Activated CD8-positive, alpha-beta memory T cell treated with anti-CD3 and anti-CD28 coated beads, Interleukin-2, amount 10 ng/mL, durations not matched to agents 7 days and 5 days (primary cell): ENCODE data around the gene DDX41. TPM values are rescaled to one million over a fixed set of nuclear protein-coding genes. Genes with fewer than 3 reads are reported as not detected.

Experiments
- ATAC-seq: fragments of 150-1000 bp; cut with Tn5 transposase; one replicate; pipeline ENCODE4 v1.10.0; 2021; ENCODE audit warnings: moderate library complexity
- CTCF ChIA-PET: fragments of 350-600 bp; sonication (Branson Sonifier 250); formaldehyde crosslinking; loops from one replicate; lab custom pipeline; 2021; ENCODE audit warnings: antibody characterized with exemption; lab: Charles Lee
- DNase-seq: peaks from one replicate; pipeline ENCODE4 v3.0.0-alpha.2; 2020
- H3K27ac Mint-ChIP-seq: one replicate; pipeline ENCODE4 v1.8.0; 2021; ENCODE audit warnings: mild to moderate bottlenecking, mixed read lengths
- H3K27me3 Mint-ChIP-seq: one replicate; pipeline ENCODE4 v1.8.0; 2021; ENCODE audit warnings: mixed read lengths
- H3K36me3 Mint-ChIP-seq: one replicate; pipeline ENCODE4 v1.8.0; 2021; ENCODE audit warnings: mild to moderate bottlenecking, mixed read lengths
- H3K4me1 Mint-ChIP-seq: one replicate; pipeline ENCODE4 v1.8.0; 2021; ENCODE audit warnings: mixed read lengths
- H3K4me3 Mint-ChIP-seq: one replicate; pipeline ENCODE4 v1.8.0; 2021; ENCODE audit warnings: mild to moderate bottlenecking, moderate library complexity, mixed read lengths
- H3K9me3 Mint-ChIP-seq: one replicate; pipeline ENCODE4 v1.8.0; 2022; ENCODE audit warnings: low read depth, mixed read lengths
- total RNA-seq, 2 experiments: library from RNA; stranded (reverse); gene quantifications; one replicate each; pipeline ENCODE4 v1.2.3, GENCODE V29; 2021

Gene DDX41
- total RNA-seq, 2 experiments from 2014 or later = 126 to 130 TPM

DNA sequence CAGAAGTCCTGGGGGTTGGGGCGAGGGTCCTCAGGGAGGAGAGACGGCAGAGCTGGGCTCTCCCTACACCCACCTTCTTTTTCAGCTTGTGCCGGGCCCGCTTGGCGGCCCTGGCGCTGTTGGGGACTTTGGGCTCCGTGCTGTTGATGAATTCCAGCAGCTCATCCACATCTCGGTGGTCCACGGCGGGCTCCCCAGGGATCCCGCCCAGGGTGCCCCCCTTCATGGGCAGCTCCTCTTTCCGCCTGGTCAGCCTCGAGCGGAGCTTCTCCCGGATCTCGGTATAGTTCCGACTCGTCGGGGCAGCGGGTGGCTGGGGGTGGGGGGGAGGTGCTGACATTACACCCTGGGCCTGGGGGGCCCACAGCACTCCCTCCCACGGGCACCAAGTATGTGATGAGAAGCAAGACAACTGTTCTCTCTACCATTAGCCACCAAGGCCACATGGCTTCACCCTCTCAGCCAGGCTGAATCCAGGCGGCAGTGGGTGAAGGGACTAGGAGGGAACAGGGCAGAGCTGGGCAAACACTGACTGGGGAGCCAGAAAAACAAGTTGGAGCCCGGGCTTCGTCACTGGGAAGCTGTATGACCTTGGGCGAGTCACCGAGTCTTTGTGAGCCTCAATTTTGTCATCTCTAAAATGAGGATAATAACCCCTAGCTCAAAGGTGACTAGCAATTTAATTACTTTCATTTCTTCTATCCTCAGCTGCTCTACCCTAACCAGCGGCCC, 14.6 kb upstream of the DDX41 start:
- Mint-ChIP-seq H3K4me3 (no peak overlapping the region), H3K4me1 (no peaks in the 10 kb centered on the region), H3K27ac (no peak overlapping the region), H3K36me3 (peaks cover 7% of the 10 kb centered on the region), H3K27me3 (no peaks in the 10 kb centered on the region), H3K9me3 (no peaks in the 10 kb centered on the region)
- no peak for DNase-seq
- no peak for ATAC-seq
- CTCF ChIA-PET = interaction anchor here (1.1 kb wide), 1 partner anchor 30 kb away, joined by 3 read pairs; no protein-coding TSS in a partner anchor

DNA sequence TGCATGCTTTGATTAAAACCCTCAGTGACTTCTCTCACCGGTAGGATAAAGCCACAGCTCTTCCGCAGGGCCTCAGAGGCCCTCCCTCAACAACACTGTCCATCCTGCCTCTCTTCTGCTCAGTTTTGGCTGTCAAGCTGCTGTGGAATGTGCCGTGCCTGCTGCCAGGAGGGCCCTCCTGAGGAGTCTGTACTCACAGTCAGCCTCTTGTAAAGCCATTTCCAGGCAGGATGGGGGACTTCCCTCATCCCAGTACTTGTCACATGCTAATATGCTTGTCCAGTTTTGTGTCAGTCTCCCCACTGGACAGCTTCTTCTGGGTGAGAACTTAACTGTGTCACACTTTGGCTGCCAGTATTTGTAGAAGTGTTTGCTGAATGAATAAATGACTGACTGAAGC, 13.9 kb upstream of the DDX41 start:
- Mint-ChIP-seq H3K36me3 (peaks cover 7% of the 10 kb centered on the region), H3K27ac (peak overlapping the region; percentile 5), H3K4me1 (no peaks in the 10 kb centered on the region), H3K27me3 (no peaks in the 10 kb centered on the region), H3K4me3 (no peak overlapping the region), H3K9me3 (no peaks in the 10 kb centered on the region)
- ATAC-seq (no peak), DNase-seq (no peak)
- CTCF ChIA-PET = interaction anchor here (0.6 kb wide), 1 partner anchor 69 kb away, joined by 3 read pairs; no protein-coding TSS in a partner anchor

DNA sequence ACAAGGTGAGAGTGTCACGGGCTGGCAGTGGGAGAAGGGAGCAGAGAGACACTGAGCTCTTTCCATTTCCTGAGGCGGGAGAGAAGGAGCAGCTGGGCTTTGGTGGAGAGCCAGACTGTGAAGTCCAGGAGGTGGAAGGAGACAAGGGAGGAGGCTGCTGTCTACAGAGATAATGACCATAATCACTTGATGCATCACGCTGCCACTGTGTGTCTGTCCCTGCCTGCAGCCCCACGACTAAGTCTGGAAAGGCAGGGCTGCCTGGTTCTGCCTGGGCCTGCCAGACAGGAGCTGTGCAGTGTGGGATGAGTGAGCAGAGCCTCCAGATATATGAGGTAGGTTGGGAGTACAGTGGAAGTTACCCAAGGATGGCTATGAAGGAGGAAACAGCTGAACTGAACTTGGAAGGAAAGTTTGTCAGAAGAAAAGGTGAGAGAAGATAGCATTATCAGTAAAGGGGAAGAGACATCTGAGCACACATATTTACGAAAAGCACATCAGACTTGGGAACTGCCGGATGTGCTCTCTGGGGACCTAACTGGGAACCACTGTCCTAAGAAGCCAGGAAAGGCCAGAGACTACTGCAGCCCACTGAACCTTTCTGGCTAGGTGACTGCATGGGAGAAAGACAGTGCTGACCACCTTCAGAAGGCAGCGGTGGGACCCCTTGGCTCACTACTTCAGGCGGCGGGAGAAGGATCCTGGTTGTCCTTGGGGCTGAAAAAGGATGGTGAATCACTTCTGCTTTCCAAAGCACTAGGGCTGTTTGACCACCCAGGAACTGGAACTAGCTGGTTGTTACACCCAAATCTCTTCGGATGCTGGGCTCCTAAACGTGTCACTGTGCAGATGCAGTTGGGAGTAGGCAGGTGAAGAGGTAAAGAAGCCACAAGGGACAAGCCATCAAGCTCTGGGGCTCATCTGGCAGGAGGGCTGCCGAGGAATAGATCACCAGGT, 12.8 kb upstream of the DDX41 start:
- ATAC-seq (no peak), DNase-seq (no peak)
- Mint-ChIP-seq H3K27ac (peak overlapping the region; percentile 57), H3K9me3 (no peaks in the 10 kb centered on the region), H3K4me1 (no peaks in the 10 kb centered on the region), H3K27me3 (no peaks in the 10 kb centered on the region), H3K36me3 (peaks cover 5% of the 10 kb centered on the region), H3K4me3 (no peak overlapping the region)
- CTCF ChIA-PET = no interaction called here

DNA sequence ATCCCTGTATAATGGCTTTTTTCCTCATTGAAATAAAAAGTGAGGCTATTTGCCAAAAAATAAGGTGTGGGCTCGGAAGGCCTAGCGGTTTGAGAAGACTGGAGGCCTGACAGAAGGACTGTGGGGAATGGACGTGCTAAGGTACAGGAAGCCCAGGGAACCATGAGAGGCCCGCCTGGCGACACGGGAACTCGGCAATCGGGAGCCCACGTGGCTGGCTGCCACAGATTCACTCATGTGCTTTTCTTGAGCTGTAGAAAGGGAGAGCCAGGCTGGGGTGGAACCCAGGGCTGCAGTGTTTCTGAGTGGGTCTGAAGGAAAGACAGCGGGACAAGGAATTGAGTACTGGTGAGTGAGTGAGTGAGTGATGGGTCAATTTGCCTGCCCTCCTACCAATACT, 11.9 kb upstream of the DDX41 start:
- DNase-seq (no peak), ATAC-seq (no peak)
- Mint-ChIP-seq H3K4me1 (no peaks in the 10 kb centered on the region), H3K27ac (no peak overlapping the region), H3K9me3 (no peaks in the 10 kb centered on the region), H3K27me3 (no peaks in the 10 kb centered on the region), H3K4me3 (no peak overlapping the region), H3K36me3 (peaks cover 1% of the 10 kb centered on the region)
- CTCF ChIA-PET = no interaction called here

DNA sequence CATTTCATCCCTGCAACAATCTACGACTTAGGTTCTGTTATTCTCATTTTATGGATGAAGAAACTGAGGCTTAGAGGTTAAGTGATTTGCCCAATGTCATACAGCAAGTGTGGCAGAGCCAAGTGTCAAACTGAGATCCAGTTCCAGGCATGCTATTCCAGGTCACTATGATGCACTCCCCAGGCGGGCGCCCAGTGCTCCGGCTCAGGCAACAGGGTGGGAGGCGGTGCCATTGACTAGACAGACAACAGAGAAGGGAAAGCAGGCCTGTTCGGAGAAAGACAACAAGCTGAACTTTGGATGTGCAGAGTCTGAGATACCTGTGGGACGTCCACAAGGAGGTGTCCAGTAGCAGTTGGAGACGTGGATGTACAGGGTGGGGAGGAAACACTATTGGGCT, 10.8 kb upstream of the DDX41 start:
- no peak overlapping the region for H3K4me3 Mint-ChIP-seq
- CTCF ChIA-PET = no interaction called here
- no peak for DNase-seq
- H3K27me3 Mint-ChIP-seq = no peaks in the 10 kb centered on the region
- H3K4me1 Mint-ChIP-seq = no peaks in the 10 kb centered on the region
- ATAC-seq = no peak
- H3K36me3 Mint-ChIP-seq = peaks cover 3% of the 10 kb centered on the region
- no peaks in the 10 kb centered on the region for H3K9me3 Mint-ChIP-seq
- H3K27ac Mint-ChIP-seq = no peak overlapping the region

DNA sequence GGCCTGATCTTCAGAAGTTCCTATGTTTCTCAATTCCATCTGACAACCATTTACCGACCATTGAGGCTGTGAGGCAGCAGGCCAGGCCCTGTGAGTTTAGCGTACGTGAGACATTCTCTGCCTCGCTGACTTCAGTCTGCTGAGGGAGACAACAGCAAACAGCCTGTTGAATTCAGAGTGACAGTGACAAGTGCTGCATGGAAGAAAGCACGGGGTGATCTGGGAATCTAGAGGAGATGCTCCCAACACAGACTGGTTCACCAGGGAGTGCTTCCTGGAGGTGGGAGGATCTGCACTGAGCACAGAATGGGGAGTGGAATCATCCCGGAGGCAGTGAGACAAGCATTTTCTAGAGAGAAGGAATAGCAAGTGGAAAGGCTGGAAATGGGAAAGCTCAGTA, 10.0 kb upstream of the DDX41 start:
- ATAC-seq = no peak
- no peak for DNase-seq
- no peaks in the 10 kb centered on the region for H3K27me3 Mint-ChIP-seq
- H3K27ac Mint-ChIP-seq = no peak overlapping the region
- no peak overlapping the region for H3K4me3 Mint-ChIP-seq
- peaks cover 1% of the 10 kb centered on the region for H3K4me1 Mint-ChIP-seq
- CTCF ChIA-PET = interaction anchor here (1.1 to 1.2 kb wide), 2 partner anchors 17 to 125 kb away, joined by 3 read pairs; no protein-coding TSS in a partner anchor
- H3K9me3 Mint-ChIP-seq = no peaks in the 10 kb centered on the region
- peaks cover 4% of the 10 kb centered on the region for H3K36me3 Mint-ChIP-seq

DNA sequence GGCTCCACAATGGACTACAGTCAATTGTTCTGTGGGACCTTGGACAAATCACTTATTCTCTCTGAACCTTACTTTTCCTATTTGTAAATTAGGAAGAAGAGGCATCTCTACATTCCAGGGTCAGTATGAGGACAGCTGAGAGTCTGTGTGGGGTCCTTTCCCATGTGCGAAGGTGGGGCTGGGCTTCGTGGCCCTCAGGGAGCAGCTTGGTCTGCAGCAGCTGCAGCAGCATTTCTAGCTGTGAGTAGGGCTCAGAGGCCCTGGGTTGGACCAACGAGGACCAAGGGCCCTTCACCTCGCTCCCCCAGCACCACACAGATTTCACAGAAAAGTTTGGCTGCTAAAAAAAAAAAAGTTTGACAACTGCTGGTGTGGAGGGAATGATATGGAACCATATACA, 9.4 kb upstream of the DDX41 start:
- Mint-ChIP-seq H3K9me3 (no peaks in the 10 kb centered on the region), H3K27ac (no peak overlapping the region), H3K4me3 (no peak overlapping the region), H3K27me3 (no peaks in the 10 kb centered on the region), H3K4me1 (peaks cover 7% of the 10 kb centered on the region), H3K36me3 (peaks cover 5% of the 10 kb centered on the region)
- no peak for DNase-seq
- CTCF ChIA-PET = interaction anchor here (1.1 to 1.2 kb wide), 2 partner anchors 17 to 124 kb away, joined by 3 read pairs; no protein-coding TSS in a partner anchor
- ATAC-seq = no peak

DNA sequence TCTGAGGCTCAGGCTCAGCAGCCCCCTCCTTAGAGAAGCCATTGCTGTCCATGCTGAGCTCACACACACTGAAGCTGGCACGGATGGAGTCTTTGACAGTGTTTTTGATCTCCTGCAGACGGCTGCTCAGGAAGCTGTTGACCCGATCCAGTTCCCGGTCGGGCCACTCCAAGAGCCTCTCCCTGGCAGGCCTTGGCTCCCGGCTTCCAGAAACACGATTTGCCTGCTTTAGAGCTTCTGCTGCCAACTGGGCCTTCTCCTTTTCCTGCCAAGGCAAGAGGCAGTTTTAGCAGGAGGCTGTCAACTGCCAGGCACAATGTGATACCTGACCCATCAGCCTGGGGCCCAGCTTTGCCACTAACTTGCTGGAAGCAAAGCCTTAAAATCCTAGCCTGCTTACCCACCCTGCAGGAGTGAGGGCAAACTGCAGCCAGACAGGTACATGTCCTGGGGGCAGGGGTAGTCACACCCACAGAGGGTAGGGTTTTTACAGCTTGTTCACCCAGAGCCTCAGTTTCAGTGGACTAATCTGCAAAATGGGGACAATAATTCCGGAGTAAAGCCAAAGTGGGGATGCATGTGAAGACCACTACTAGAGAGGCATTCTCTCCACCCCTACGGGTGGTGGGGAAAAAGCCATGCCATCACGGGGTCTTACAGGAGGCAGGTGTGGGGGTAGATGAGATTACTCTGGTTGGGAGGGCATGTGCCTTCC, 8.3 kb upstream of the DDX41 start:
- no peak overlapping the region for H3K4me3 Mint-ChIP-seq
- no peaks in the 10 kb centered on the region for H3K27me3 Mint-ChIP-seq
- CTCF ChIA-PET = interaction anchor here (1.1 kb wide), 1 partner anchor 70 kb away, joined by 3 read pairs; no protein-coding TSS in a partner anchor
- H3K36me3 Mint-ChIP-seq = peaks cover 5% of the 10 kb centered on the region
- H3K27ac Mint-ChIP-seq = no peak overlapping the region
- ATAC-seq = no peak
- no peak for DNase-seq
- H3K9me3 Mint-ChIP-seq = no peaks in the 10 kb centered on the region
- H3K4me1 Mint-ChIP-seq = peaks cover 17% of the 10 kb centered on the region

DNA sequence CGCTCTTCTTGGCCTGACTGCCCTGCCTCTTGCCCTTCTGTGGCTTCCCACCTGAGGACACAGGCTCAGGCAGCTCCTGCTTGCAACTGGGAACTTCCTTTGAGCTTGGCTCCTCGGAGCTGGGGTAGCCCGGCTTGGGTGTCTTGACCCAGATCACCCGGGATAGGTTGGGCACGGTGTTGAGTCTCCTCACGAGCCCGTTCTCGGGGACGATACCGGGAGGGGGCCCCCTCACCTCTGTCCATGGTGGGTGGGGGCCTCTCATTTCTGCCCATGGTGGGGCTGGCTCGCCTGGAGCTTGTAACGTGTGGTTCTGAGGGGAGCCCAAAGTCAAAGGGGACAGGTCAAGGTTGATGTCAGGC, 7.8 kb upstream of the DDX41 start:
- Mint-ChIP-seq H3K9me3 (no peaks in the 10 kb centered on the region), H3K27ac (no peak overlapping the region), H3K27me3 (no peaks in the 10 kb centered on the region), H3K4me1 (peaks cover 22% of the 10 kb centered on the region), H3K36me3 (peaks cover 7% of the 10 kb centered on the region), H3K4me3 (no peak overlapping the region)
- ATAC-seq (no peak), DNase-seq (no peak)
- CTCF ChIA-PET = interaction anchor here (1.1 kb wide), 1 partner anchor 69 kb away, joined by 3 read pairs; no protein-coding TSS in a partner anchor

DNA sequence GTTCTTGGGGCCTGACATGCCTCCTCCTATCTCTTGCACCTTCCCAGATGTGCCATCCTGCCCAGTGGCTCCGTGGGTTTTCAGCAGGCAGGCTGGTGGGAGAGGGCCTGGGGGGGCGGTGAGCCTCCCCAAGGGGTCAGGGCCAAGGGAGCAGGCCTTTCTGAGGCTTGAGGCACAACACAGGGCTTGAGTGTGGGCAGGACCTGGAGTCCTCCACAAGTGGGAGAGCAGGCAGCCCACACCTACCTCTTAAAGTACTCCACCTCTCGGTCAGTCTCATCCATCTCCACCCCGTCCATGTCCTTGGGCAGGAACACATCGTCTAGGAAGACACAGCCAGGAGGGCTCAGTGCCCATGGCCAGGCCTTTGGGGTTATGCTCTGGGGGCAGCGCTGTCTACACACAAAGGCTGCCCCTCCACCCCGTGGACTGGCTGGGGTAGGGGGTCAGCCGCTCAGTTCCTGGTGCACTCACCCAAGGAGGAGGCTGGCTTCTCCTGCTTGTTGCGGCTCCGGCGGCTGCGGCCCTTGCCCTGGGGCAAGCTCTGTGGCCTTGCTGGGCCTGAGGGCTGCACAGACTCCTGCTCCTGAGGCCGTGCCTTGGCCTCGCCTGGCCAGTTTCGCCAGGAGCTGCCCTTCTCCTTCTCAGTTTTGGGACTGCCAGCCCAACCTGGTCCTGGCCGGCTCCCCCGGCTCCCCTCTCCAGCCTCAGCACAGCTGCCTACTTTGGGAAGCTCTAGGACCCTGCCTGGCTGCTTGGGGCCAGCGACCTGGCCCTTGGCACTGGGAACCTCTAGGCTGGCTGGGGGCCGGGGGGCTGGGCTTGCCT, 7.2 kb upstream of the DDX41 start:
- no peak for DNase-seq
- Mint-ChIP-seq H3K27ac (no peak overlapping the region), H3K9me3 (no peaks in the 10 kb centered on the region), H3K4me3 (no peak overlapping the region), H3K36me3 (peaks cover 8% of the 10 kb centered on the region), H3K4me1 (peaks cover 28% of the 10 kb centered on the region), H3K27me3 (no peaks in the 10 kb centered on the region)
- ATAC-seq = no peak
- CTCF ChIA-PET = interaction anchor here (1.1 kb wide), 1 partner anchor 69 kb away, joined by 3 read pairs; no protein-coding TSS in a partner anchor

DNA sequence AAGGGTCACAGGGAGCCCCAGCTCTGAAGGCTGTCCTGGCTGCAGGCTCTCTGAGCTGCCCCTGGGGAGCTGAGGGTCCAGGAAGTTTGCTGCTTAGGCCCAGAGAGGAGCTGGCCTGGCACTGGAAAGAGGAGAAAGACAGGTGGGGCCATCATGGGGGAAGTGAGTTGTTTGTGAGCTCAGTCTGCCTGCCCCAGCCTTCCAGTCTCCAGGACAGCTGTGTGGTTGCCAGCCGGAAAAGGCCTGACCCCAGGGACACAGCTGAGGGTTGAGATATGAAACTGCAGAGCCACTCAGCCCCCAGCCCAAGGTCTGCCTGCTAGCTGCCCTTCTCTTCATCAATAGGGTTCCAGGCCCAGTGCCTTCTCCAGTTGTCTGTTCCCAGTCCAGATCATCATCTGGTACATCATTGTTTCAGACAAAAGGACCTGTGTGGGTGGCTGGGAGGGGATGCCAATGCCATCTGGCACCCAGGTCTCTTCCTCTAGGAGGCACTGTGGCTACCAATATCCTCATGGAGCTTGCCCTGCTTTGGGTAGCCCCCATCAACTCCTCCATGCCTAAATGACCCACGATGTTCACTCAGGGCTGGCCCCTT, 4.3 kb upstream of the DDX41 start:
- Mint-ChIP-seq H3K36me3 (peaks cover 16% of the 10 kb centered on the region), H3K27me3 (no peaks in the 10 kb centered on the region), H3K4me3 (no peak overlapping the region), H3K4me1 (peaks cover 39% of the 10 kb centered on the region), H3K27ac (peak overlapping the region; percentile 66), H3K9me3 (no peaks in the 10 kb centered on the region)
- DNase-seq (no peak), ATAC-seq (no peak)
- CTCF ChIA-PET = interaction anchor here (1.0 to 1.2 kb wide), 2 partner anchors 17 to 19 kb away, joined by 3 to 5 read pairs; no protein-coding TSS in a partner anchor

DNA sequence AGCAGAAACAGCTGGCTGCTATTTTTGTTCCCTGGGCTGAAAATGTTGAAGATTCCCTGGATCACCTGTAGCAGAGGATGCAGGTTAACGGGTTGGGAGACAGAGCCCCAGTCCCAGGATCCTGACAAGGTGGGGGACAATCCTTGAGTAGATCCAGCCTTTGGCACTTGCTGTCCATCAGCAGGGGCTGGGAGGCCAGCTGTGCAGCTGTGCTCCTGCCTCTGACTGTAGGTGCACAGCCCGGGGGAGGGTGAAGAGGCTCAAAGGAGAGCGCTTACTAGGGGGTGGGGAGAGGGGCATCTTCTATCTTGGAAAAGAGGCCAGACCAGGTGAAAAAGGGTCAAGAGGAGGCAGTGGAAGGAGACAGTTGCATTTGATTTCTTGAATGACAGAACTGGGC, 3.5 kb upstream of the DDX41 start:
- CTCF ChIA-PET = interaction anchor here (1.0 kb wide), 1 partner anchor 16 kb away, joined by 3 read pairs; no protein-coding TSS in a partner anchor
- H3K27me3 Mint-ChIP-seq = no peaks in the 10 kb centered on the region
- no peak overlapping the region for H3K4me3 Mint-ChIP-seq
- no peak overlapping the region for H3K27ac Mint-ChIP-seq
- peaks cover 47% of the 10 kb centered on the region for H3K4me1 Mint-ChIP-seq
- no peak for ATAC-seq
- H3K9me3 Mint-ChIP-seq = no peaks in the 10 kb centered on the region
- H3K36me3 Mint-ChIP-seq = peaks cover 19% of the 10 kb centered on the region
- DNase-seq = no peak
